ENCODE data around the gene PHLDA2. TPM values are rescaled to one million over a fixed set of nuclear protein-coding genes. Genes with fewer than 3 reads are reported as not detected.

The PHLDA2 gene, protein sequence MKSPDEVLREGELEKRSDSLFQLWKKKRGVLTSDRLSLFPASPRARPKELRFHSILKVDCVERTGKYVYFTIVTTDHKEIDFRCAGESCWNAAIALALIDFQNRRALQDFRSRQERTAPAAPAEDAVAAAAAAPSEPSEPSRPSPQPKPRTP
- polyA plus RNA-seq = 10 to 100 TPM in 3 of 4 donors, 1 to 10 TPM in 1; 5.7 to 55.1 (median 25.2) TPM
- long read RNA-seq, donor 1, partial matches to known transcripts = 0 of 2 reads
- long read RNA-seq, donor 1, other reads (novel, unspliced or antisense) = 0 of 2 reads
- long read RNA-seq, donor 2, partial matches to known transcripts = 0 of 2 reads
- long read RNA-seq, donor 2, other reads (novel, unspliced or antisense) = 0 of 2 reads
- long read RNA-seq, donor 3 = 0 reads
- long read RNA-seq, donor 4 = 0 reads
- long read RNA-seq, donor 5, partial matches to known transcripts = 0 of 3 reads
- long read RNA-seq, donor 5, other reads (novel, unspliced or antisense) = 0 of 3 reads
- long read RNA-seq, donor 6, transcript PHLDA2-201 (2 exons, 955 nt) = major isoform, 7 of 7 reads
- long read RNA-seq, donor 6, partial matches to known transcripts = 0 of 7 reads
- long read RNA-seq, donor 6, other reads (novel, unspliced or antisense) = 0 of 7 reads
- long read RNA-seq, donor 7 = 0 reads
- long read RNA-seq, donor 8 = 0 reads
- long read RNA-seq, donor 9, partial matches to known transcripts = 0 of 2 reads
- long read RNA-seq, donor 9, other reads (novel, unspliced or antisense) = 0 of 2 reads
- long read RNA-seq, donor 10, partial matches to known transcripts = 0 of 1 reads
- long read RNA-seq, donor 10, other reads (novel, unspliced or antisense) = 0 of 1 reads

DNA sequence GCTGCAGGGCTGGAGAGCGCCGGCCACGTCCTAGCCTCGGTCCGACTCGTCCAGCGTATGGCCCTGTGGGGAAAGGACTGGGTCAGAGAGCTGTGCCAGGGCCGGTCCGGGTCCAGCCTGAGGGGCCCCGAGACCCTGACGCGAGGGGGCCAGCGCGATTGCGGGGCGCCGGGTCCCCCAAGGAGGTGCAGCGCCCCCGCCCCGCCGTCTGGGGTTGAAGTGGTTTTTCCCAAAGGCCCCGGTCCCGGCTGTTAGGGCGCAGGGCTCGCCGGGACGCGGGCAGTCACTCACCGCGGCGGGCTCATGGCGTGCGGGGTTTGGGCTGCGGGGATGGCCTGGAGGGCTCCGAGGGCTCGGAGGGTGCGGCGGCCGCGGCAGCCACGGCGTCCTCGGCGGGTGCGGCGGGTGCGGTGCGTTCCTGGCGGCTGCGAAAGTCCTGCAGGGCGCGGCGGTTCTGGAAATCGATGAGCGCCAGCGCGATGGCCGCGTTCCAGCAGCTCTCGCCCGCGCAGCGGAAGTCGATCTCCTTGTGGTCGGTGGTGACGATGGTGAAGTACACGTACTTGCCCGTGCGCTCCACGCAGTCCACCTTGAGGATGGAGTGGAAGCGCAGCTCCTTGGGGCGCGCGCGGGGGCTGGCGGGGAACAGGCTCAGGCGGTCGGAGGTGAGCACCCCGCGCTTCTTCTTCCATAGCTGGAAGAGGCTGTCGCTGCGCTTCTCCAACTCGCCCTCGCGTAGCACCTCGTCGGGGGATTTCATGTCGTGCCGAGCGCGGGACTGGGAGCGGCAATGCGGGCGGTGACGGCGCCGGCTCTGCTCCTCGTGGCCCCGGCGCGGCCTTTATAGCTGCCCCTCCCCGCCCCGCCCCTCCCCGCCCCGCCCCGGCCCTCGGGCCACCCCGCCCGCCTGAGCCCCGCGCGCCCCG, at the start of gene PHLDA2:
Gene PHLDA2, minus strand, starts transcription at position 816 of the 926 bp plus-strand sequence. Its CDS starts 56 bp downstream, at position 760.
- Histone ChIP-seq H3K27ac (ENCODE audit: low read depth in 1 of 3, low read length in 2 of 3) (peak within 1 kb of the TSS; percentile 85 to 100 (median 98)), H3K9me3 (ENCODE audit: control insufficient read depth in 2 of 2, insufficient read depth in 1 of 2, low read depth in 1 of 2, low read length in 1 of 2) (no peaks in the 10 kb centered on the region), H3K36me3 (ENCODE audit: control insufficient read depth in 3 of 3, insufficient read depth in 2 of 3, low read depth in 1 of 3, low read length in 3 of 3) (peaks cover 0 to 3% (median 0%) of the 10 kb centered on the region in 3 donors), H3K27me3 (ENCODE audit: control insufficient read depth in 3 of 3, insufficient read depth in 3 of 3, low read length in 3 of 3) (peaks cover 0 to 44% (median 0%) of the 10 kb centered on the region in 3 donors), H3K4me3 (ENCODE audit: low read depth in 1 of 3, low read length in 3 of 3) (peak within 1 kb of the TSS; percentile 52 to 93 (median 66)), H3K4me1 (ENCODE audit: control insufficient read depth in 3 of 3, insufficient read depth in 2 of 3, low read depth in 1 of 3, low read length in 2 of 3) (peaks cover 0 to 31% (median 6%) of the 10 kb centered on the region in 3 donors)
- peak; percentile 74 to 75 for DNase-seq
- FAIRE-seq = no peak
- 0 to 1% (median 1%) methylated on average over 86 to 113 of the region's 113 CpGs for WGBS, 3 donors

DNA sequence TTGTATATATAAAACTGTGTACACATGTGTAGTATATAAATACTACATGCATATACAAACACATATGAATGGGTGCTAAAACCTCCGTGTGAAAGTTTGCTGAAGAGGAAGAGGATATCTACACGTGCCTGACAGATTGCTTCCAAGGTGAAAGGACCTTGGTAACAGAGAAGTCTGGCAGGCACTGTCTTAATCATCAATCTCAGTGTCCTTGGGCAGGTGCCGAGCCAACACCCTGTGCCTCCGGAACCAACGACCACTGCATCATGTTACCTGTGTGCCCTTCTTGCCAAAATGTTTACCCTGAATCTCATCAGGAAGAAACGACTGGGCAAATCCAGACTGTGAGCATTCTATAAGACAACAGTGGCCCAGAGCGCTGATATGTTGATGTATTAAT, 47.9 kb upstream of the PHLDA2 start:
- no peaks in the 10 kb centered on the region for H3K4me1 ChIP-seq (ENCODE audit: control insufficient read depth in 3 of 3, insufficient read depth in 2 of 3, low read depth in 1 of 3, low read length in 2 of 3)
- no peaks in the 10 kb centered on the region for H3K9me3 ChIP-seq (ENCODE audit: control insufficient read depth in 2 of 2, insufficient read depth in 1 of 2, low read depth in 1 of 2, low read length in 1 of 2)
- H3K27me3 ChIP-seq (ENCODE audit: control insufficient read depth in 3 of 3, insufficient read depth in 3 of 3, low read length in 3 of 3) = no peaks in the 10 kb centered on the region
- 55 to 68% (median 57%) methylated on average over 7 of the region's 7 CpGs for WGBS, 3 donors
- no peak for FAIRE-seq
- no peak overlapping the region for H3K4me3 ChIP-seq (ENCODE audit: low read depth in 1 of 3, low read length in 3 of 3)
- H3K36me3 ChIP-seq (ENCODE audit: control insufficient read depth in 3 of 3, insufficient read depth in 2 of 3, low read depth in 1 of 3, low read length in 3 of 3) = peaks cover 15 to 51% (median 34%) of the 10 kb centered on the region in 3 donors
- no peak for DNase-seq
- no peak overlapping the region for H3K27ac ChIP-seq (ENCODE audit: low read depth in 1 of 3, low read length in 2 of 3)

DNA sequence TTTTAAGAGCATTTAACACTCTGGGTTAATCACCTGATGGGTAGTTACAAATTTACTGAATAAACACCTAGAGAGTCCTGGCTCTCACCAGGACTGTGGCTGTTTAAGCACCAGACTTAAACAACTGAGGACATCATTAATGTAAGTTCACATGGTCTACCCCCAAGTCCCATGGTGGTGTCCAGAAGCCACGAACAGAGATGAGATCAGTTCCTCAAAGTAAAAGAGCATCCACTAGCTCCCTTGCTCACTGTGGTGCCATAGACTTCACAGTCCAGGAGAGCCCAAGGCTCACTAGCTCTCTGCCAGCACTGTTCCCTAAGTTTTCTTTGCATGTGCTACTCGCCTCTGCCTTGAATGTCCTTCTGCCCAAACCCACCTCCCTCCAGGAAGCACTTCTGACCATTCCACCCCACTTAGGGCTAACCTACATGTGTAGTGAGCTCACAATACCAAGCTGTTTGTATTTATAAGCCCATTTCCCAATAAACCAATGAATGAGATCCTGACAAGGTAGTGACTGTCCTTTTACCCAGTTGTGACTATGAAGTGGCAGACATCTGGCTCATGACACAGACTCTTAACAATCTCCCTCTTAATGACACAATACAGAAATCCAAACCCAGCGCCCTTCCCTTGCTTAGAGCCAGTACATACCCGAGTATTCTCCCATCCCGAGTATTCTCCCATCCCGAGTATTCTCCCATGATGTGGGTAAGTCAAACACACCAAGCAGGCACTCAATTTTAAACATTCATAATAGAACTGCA, 47.3 kb upstream of the PHLDA2 start:
- Histone ChIP-seq H3K9me3 (ENCODE audit: control insufficient read depth in 2 of 2, insufficient read depth in 1 of 2, low read depth in 1 of 2, low read length in 1 of 2) (no peaks in the 10 kb centered on the region), H3K27ac (ENCODE audit: low read depth in 1 of 3, low read length in 2 of 3) (no peak overlapping the region), H3K4me3 (ENCODE audit: low read depth in 1 of 3, low read length in 3 of 3) (no peak overlapping the region), H3K27me3 (ENCODE audit: control insufficient read depth in 3 of 3, insufficient read depth in 3 of 3, low read length in 3 of 3) (no peaks in the 10 kb centered on the region), H3K36me3 (ENCODE audit: control insufficient read depth in 3 of 3, insufficient read depth in 2 of 3, low read depth in 1 of 3, low read length in 3 of 3) (peaks cover 15 to 51% (median 39%) of the 10 kb centered on the region in 3 donors), H3K4me1 (ENCODE audit: control insufficient read depth in 3 of 3, insufficient read depth in 2 of 3, low read depth in 1 of 3, low read length in 2 of 3) (no peaks in the 10 kb centered on the region)
- FAIRE-seq (no peak), DNase-seq (no peak)
- 81 to 84% (median 82%) methylated on average over 6 of the region's 6 CpGs for WGBS, 3 donors

DNA sequence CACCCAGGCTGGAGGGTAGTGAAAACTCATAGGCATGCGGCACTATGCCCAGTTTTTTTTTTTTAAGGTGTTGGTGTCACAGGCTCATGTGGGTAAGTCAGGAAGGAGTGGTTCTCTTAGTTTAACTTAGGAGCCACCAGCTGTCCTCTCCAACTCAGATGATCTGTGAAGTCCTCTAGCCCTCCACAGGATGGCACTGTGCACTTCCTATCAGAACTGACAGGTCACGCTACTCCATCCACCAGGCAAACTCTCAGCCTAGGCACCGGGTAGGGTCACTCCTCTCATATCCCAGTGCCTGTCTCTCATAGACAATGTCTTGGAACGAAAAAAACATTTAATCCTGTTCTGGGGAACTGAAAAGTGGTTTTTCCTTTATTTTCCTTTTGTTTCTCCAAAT, 46.4 kb upstream of the PHLDA2 start:
- H3K27me3 ChIP-seq (ENCODE audit: control insufficient read depth in 3 of 3, insufficient read depth in 3 of 3, low read length in 3 of 3) = no peaks in the 10 kb centered on the region
- H3K9me3 ChIP-seq (ENCODE audit: control insufficient read depth in 2 of 2, insufficient read depth in 1 of 2, low read depth in 1 of 2, low read length in 1 of 2) = no peaks in the 10 kb centered on the region
- H3K27ac ChIP-seq (ENCODE audit: low read depth in 1 of 3, low read length in 2 of 3) = no peak overlapping the region
- peaks cover 20 to 50% (median 43%) of the 10 kb centered on the region in 3 donors for H3K36me3 ChIP-seq (ENCODE audit: control insufficient read depth in 3 of 3, insufficient read depth in 2 of 3, low read depth in 1 of 3, low read length in 3 of 3)
- FAIRE-seq (no peak), DNase-seq (peak; percentile 34 to 46)
- H3K4me1 ChIP-seq (ENCODE audit: control insufficient read depth in 3 of 3, insufficient read depth in 2 of 3, low read depth in 1 of 3, low read length in 2 of 3) = no peaks in the 10 kb centered on the region
- no peak overlapping the region for H3K4me3 ChIP-seq (ENCODE audit: low read depth in 1 of 3, low read length in 3 of 3)
- WGBS, 3 donors = 89 to 91% (median 89%) methylated on average over 4 of the region's 4 CpGs

DNA sequence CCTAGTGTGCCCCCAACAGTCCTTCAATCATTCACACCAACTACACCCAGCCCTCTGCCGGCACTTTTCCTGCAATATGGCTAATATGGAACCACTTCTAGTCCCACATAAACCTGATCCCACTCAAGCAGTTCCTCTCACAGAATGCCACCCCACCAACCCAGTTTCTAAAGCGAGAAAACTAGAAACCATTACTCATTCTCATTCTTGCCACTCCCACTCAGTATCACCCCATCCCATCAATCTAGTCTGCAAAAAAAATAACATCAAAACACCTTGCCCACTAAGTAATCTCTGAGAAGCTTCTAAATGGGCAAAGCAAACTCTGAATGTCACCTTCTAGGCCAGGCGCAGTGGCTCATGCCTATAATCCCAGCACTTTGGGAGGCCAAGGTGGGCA, 45.1 kb upstream of the PHLDA2 start:
- FAIRE-seq = no peak
- no peak overlapping the region for H3K27ac ChIP-seq (ENCODE audit: low read depth in 1 of 3, low read length in 2 of 3)
- H3K4me3 ChIP-seq (ENCODE audit: low read depth in 1 of 3, low read length in 3 of 3) = no peak overlapping the region
- WGBS, 3 donors = 94 to 97% (median 94%) methylated on average over 3 of the region's 3 CpGs
- H3K36me3 ChIP-seq (ENCODE audit: control insufficient read depth in 3 of 3, insufficient read depth in 2 of 3, low read depth in 1 of 3, low read length in 3 of 3) = peaks cover 21 to 57% (median 53%) of the 10 kb centered on the region in 3 donors
- no peaks in the 10 kb centered on the region for H3K4me1 ChIP-seq (ENCODE audit: control insufficient read depth in 3 of 3, insufficient read depth in 2 of 3, low read depth in 1 of 3, low read length in 2 of 3)
- H3K9me3 ChIP-seq (ENCODE audit: control insufficient read depth in 2 of 2, insufficient read depth in 1 of 2, low read depth in 1 of 2, low read length in 1 of 2) = no peaks in the 10 kb centered on the region
- no peaks in the 10 kb centered on the region for H3K27me3 ChIP-seq (ENCODE audit: control insufficient read depth in 3 of 3, insufficient read depth in 3 of 3, low read length in 3 of 3)
- DNase-seq = no peak

DNA sequence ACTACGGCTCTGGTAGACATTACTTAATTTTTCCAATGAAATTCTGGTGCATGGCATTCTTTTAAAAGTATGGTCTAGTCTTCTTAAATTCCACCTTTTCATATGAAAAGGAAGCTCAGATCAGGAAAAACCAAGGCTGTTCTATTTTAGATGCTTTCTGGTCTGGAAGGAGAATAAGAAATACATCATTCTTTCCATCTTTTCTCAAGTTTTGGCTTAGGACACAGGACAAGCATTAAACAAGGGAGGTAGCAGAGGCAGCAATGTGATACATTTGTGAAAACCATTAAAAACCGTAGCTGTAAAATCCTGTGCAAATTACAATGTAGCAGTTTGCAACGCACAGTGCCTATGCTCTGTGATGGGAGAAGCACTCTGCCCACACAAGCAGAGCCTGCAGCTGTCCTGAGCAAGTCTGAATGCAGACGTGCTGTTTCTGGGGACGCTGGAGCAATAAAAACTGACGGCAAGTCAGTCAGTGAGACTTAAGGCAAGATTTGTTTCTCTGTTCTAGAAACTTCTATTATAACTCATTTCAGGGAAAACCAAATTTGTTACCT, 39.2 kb upstream of the PHLDA2 start:
- no peak for FAIRE-seq
- 72 to 78% (median 75%) methylated on average over 6 of the region's 6 CpGs for WGBS, 3 donors
- no peak overlapping the region for H3K27ac ChIP-seq (ENCODE audit: low read depth in 1 of 3, low read length in 2 of 3)
- H3K9me3 ChIP-seq (ENCODE audit: control insufficient read depth in 2 of 2, insufficient read depth in 1 of 2, low read depth in 1 of 2, low read length in 1 of 2) = no peaks in the 10 kb centered on the region
- H3K27me3 ChIP-seq (ENCODE audit: control insufficient read depth in 3 of 3, insufficient read depth in 3 of 3, low read length in 3 of 3) = no peaks in the 10 kb centered on the region
- DNase-seq = no peak
- H3K36me3 ChIP-seq (ENCODE audit: control insufficient read depth in 3 of 3, insufficient read depth in 2 of 3, low read depth in 1 of 3, low read length in 3 of 3) = peaks cover 32 to 67% (median 54%) of the 10 kb centered on the region in 3 donors
- no peaks in the 10 kb centered on the region for H3K4me1 ChIP-seq (ENCODE audit: control insufficient read depth in 3 of 3, insufficient read depth in 2 of 3, low read depth in 1 of 3, low read length in 2 of 3)
- no peak overlapping the region for H3K4me3 ChIP-seq (ENCODE audit: low read depth in 1 of 3, low read length in 3 of 3)

DNA sequence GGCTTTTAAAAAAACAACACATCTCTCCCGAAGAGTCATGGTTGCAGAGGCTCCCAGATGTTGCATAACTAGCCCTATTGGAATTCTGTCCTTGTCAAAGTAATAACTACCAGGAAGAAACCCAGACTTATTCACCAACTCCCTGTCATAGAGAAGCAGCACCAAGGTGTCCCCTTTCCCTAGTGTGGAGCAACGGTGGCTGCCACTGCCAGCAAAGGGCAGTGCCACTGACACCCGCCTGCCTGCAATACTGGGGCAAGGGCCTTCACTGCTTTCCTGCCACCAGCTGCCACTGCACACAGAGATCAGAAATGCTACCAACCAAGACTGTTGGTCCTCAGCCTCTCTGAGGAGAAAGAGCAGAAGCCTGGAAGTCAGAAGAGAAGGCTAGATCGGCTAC, 35.6 kb upstream of the PHLDA2 start:
- H3K36me3 ChIP-seq (ENCODE audit: control insufficient read depth in 3 of 3, insufficient read depth in 2 of 3, low read depth in 1 of 3, low read length in 3 of 3) = peaks cover 26 to 72% (median 43%) of the 10 kb centered on the region in 3 donors
- FAIRE-seq = no peak

More for the DNA sequence above, 35.6 kb upstream of the PHLDA2 start:
- H3K27ac ChIP-seq (ENCODE audit: low read depth in 1 of 3, low read length in 2 of 3) = no peak overlapping the region
- no peaks in the 10 kb centered on the region for H3K4me1 ChIP-seq (ENCODE audit: control insufficient read depth in 3 of 3, insufficient read depth in 2 of 3, low read depth in 1 of 3, low read length in 2 of 3)
- no peak overlapping the region for H3K4me3 ChIP-seq (ENCODE audit: low read depth in 1 of 3, low read length in 3 of 3)
- no peak for DNase-seq
- H3K27me3 ChIP-seq (ENCODE audit: control insufficient read depth in 3 of 3, insufficient read depth in 3 of 3, low read length in 3 of 3) = no peaks in the 10 kb centered on the region
- 79 to 88% (median 86%) methylated on average over 4 of the region's 4 CpGs for WGBS, 3 donors
- no peaks in the 10 kb centered on the region for H3K9me3 ChIP-seq (ENCODE audit: control insufficient read depth in 2 of 2, insufficient read depth in 1 of 2, low read depth in 1 of 2, low read length in 1 of 2)
